Natural killer cell (primary cell): Measurements from ENCODE around the gene RAI1. TPM values are rescaled to one million over a fixed set of nuclear protein-coding genes. Genes with fewer than 3 reads are reported as not detected.
A peak's percentile ranks its signal among the peaks of the same experiment; 100 is the strongest.

ENCODE experiments used
- ATAC-seq, 3 donors: fragments of 150-1000 bp in 2 of 3; fragments of 200-7000 bp in 1 of 3; cut with Tn5 transposase; 1 replicate in 1 of 3; 2 replicates in 2 of 3; pipeline ENCODE4 v1.10.0; 2021; ENCODE audit warnings: mild to moderate bottlenecking in 2 of 3, moderate library complexity in 2 of 3
- DNase-seq, 2 donors: peaks; one replicate each; pipeline versions ENCODE4 v3.0.0 to v3.0.0-alpha.2; 2013 to 2021; ENCODE audit warnings: mixed read lengths in 1 of 2
- H3K27ac ChIP-seq: one replicate; pipeline ENCODE4 v1.5.1; 2013; ENCODE audit warnings: mild to moderate bottlenecking, low read length
- H3K27me3 ChIP-seq: one replicate; pipeline ENCODE4 v1.6.1; 2013; ENCODE audit warnings: low read length; ENCODE audit not compliant: control insufficient read depth, insufficient read depth
- H3K36me3 ChIP-seq: one replicate; pipeline ENCODE4 v1.6.1; 2013; ENCODE audit warnings: low read length; ENCODE audit not compliant: control insufficient read depth, insufficient read depth
- H3K4me1 ChIP-seq: one replicate; pipeline ENCODE4 v1.6.1; 2013; ENCODE audit warnings: low read length; ENCODE audit not compliant: control insufficient read depth, insufficient read depth
- H3K4me3 ChIP-seq: one replicate; pipeline ENCODE4 v1.5.1; 2013; ENCODE audit warnings: low read length
- H3K9me3 ChIP-seq: one replicate; pipeline ENCODE4 v1.6.1; 2013; ENCODE audit warnings: low read length; ENCODE audit not compliant: control insufficient read depth, insufficient read depth
- H3K27ac Mint-ChIP-seq, 2 donors: one replicate each; pipeline ENCODE4 v1.8.0; 2022; ENCODE audit warnings: mild to moderate bottlenecking in 2 of 2, mixed read lengths in 2 of 2, moderate library complexity in 1 of 2
- H3K27me3 Mint-ChIP-seq, 2 donors: one replicate each; pipeline ENCODE4 v1.8.0; 2022; ENCODE audit warnings: low read depth in 2 of 2, mixed read lengths in 2 of 2
- H3K36me3 Mint-ChIP-seq: one replicate; pipeline ENCODE4 v1.8.0; 2022; ENCODE audit warnings: mixed read lengths
- H3K4me1 Mint-ChIP-seq, 2 donors: one replicate each; pipeline ENCODE4 v1.8.0; 2022; ENCODE audit warnings: mixed read lengths in 2 of 2
- H3K4me3 Mint-ChIP-seq: one replicate; pipeline ENCODE4 v1.8.0; 2022; ENCODE audit warnings: mild to moderate bottlenecking, moderate library complexity, mixed read lengths
- H3K9me3 Mint-ChIP-seq, 2 donors: one replicate each; pipeline ENCODE4 v1.8.0; 2022; ENCODE audit warnings: mixed read lengths in 2 of 2
- CTCF ChIP-seq: fragments of 200-600 bp; IDR thresholded peaks from one replicate; pipeline ENCODE4 v1.8.0; 2022; ENCODE audit warnings: antibody characterized with exemption
- WGBS: methylation state at CpG from one replicate; pipeline ENCODE4 v1.1.7; 2013; ENCODE audit warnings: missing lambda C conversion rate; ENCODE audit not compliant: insufficient coverage; 5-methylcytosine and 5-hydroxymethylcytosine counted together
- intact Hi-C: fragments of 100-400 bp; cut with micrococcal nuclease; formaldehyde crosslinking; loops from one replicate; pipeline ENCODE4 v1.14.2; 2022
- total RNA-seq, 4 donors: library from RNA; stranded (reverse); fragments of 120-200 nt in 1 of 4; gene quantifications; one replicate each; pipeline versions ENCODE4 v1.2.3 to v1.2.4, GENCODE V29; 2013 to 2022

RAI1 gene
- total RNA-seq, 3 donors from 2014 or later (not counting 1 experiment from before 2014, with no cell fraction given): 39.8 to 55.0 (median 49.4) TPM

- no peaks in the 10 kb centered on the region for H3K9me3 ChIP-seq
- no peak for TF ChIP-seq CTCF
- Mint-ChIP-seq H3K27ac (no peak overlapping the region), H3K9me3 (no peaks in the 10 kb centered on the region), H3K36me3 (no peaks in the 10 kb centered on the region), H3K27me3 (no peaks in the 10 kb centered on the region), H3K4me3 (no peak overlapping the region), H3K4me1 (peaks cover 15 to 18% of the 10 kb centered on the region in 2 donors)
- H3K36me3 ChIP-seq: no peaks in the 10 kb centered on the region
- 90% methylated on average over 4 of the region's 4 CpGs for WGBS
- H3K27ac ChIP-seq: no peak overlapping the region
- H3K4me3 ChIP-seq: no peak overlapping the region
- intact Hi-C loops: no loop called here
- no peak for ATAC-seq
- peaks cover 4% of the 10 kb centered on the region for H3K4me1 ChIP-seq
- no peaks in the 10 kb centered on the region for H3K27me3 ChIP-seq
- DNase-seq: no peak
These were observed 62.9 kb downstream of the RAI1 start for GRCh38 chr17:17744116-17744515.

- Mint-ChIP-seq H3K4me1 (peaks cover 23 to 26% of the 10 kb centered on the region in 2 donors), H3K27me3 (no peaks in the 10 kb centered on the region), H3K9me3 (no peaks in the 10 kb centered on the region), H3K27ac (peak overlapping the region; percentile 6 to 18), H3K36me3 (no peaks in the 10 kb centered on the region), H3K4me3 (no peak overlapping the region)
- DNase-seq: no peak
- no peak overlapping the region for H3K27ac ChIP-seq
- no peaks in the 10 kb centered on the region for H3K27me3 ChIP-seq
- H3K4me3 ChIP-seq: no peak overlapping the region
- TF ChIP-seq CTCF: no peak
- WGBS: 87% methylated on average over 33 of the region's 33 CpGs
- intact Hi-C loops: no loop called here
- ATAC-seq: no peak
- no peaks in the 10 kb centered on the region for H3K36me3 ChIP-seq
- H3K9me3 ChIP-seq: no peaks in the 10 kb centered on the region
- peaks cover 20% of the 10 kb centered on the region for H3K4me1 ChIP-seq
These were observed 64.5 kb downstream of the RAI1 start for GRCh38 chr17:17745476-17746455.

DNA sequence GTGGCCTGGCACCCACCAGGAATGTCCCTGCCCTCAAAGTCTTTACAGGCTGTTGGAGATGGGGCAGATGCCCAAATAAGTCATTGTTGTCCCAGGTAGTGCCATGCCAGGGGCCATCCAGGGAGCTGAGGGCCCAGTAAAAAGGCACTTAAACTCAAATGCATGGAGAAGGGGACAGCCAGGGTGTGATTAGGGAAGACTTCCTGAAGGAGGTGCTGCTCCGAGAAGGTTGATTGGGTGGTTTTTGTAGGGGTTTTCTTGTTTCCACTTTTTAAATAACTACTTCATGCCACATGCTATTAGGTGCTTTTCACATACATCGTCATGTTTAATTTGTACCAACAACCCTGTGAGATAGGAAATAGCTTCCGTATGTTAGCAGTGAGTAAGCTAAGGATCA lies 66.9 kb downstream of the RAI1 start:
- Mint-ChIP-seq H3K27ac (peak overlapping the region; percentile 77 to 95), H3K36me3 (no peaks in the 10 kb centered on the region), H3K4me1 (peaks cover 46 to 48% of the 10 kb centered on the region in 2 donors), H3K9me3 (no peaks in the 10 kb centered on the region), H3K27me3 (no peaks in the 10 kb centered on the region), H3K4me3 (no peak overlapping the region)
- ATAC-seq (no peak), DNase-seq (no peak)
- Histone ChIP-seq H3K4me3 (no peak overlapping the region), H3K9me3 (no peaks in the 10 kb centered on the region), H3K27me3 (no peaks in the 10 kb centered on the region), H3K27ac (no peak overlapping the region), H3K36me3 (no peaks in the 10 kb centered on the region), H3K4me1 (peaks cover 41% of the 10 kb centered on the region)
- 96% methylated on average over 2 of the region's 3 CpGs for WGBS
- no peak for TF ChIP-seq CTCF
- intact Hi-C loops: no loop called here
